ENCODE results near the gene ANO1. TPM values are rescaled to one million over a fixed set of nuclear protein-coding genes. Genes with fewer than 3 reads are reported as not detected.

ANO1 gene
- polyA plus RNA-seq, 1 of the 3 experiments (the other 2 are of a cell fraction) = not detected

GRCh38 chr11:70064008-70064725 is 13.9 kb upstream of the ANO1 start:
- H3K4me2 ChIP-seq = no peak overlapping the region
- no peak for TF ChIP-seq FOXJ3 (CRISPR knock-in tag; IDR thresholded peaks at IDR 0.05)
- TF ChIP-seq GABPA (IDR thresholded peaks at IDR 0.05; ENCODE audit: low read depth) = no peak
- no peak for TF ChIP-seq EP300 (IDR thresholded peaks at IDR 0.05; ENCODE audit: borderline replicate concordance in 1 of 2, low read depth in 1 of 2, low read length in 1 of 2)
- no peak for TF ChIP-seq ELF1 (IDR thresholded peaks at IDR 0.05)
- no peak for TF ChIP-seq JUND (IDR thresholded peaks at IDR 0.05)
- TF ChIP-seq PBX3 (IDR thresholded peaks at IDR 0.05) = no peak
- TF ChIP-seq CTCF (IDR thresholded peaks at IDR 0.05) = no peak
- no peak for TF ChIP-seq NFIC (IDR thresholded peaks at IDR 0.05; ENCODE audit: borderline replicate concordance)
- no peaks in the 10 kb centered on the region for H3K9me2 ChIP-seq
- H3F3A ChIP-seq (replicated peaks; ENCODE audit: insufficient read depth) = no peaks in the 10 kb centered on the region
- no peak overlapping the region for H3K9ac ChIP-seq
- H3K9me3 ChIP-seq = no peaks in the 10 kb centered on the region
- peaks cover 0 to 5% of the 10 kb centered on the region in 2 experiments; a peak in 1 of 4 replicates for H3K4me1 ChIP-seq (ENCODE audit: control insufficient read depth in 1 of 2, insufficient read depth in 2 of 2, low read depth in 1 of 2, low read length in 1 of 2)
- no peaks in the 10 kb centered on the region; the same call in 1 of the 2 replicates for H3K27me3 ChIP-seq (ENCODE audit: insufficient read depth)
- CTCF ChIA-PET = no interaction called here
- no peak overlapping the region for H3K27ac ChIP-seq (ENCODE audit: low read depth in 2 of 2, low read length in 1 of 2)
- DNase-seq = peak; percentile 52
- POLR2A ChIA-PET = no interaction called here
- 49% methylated on average over 9 of the region's 10 CpGs for WGBS (ENCODE audit: low lambda C conversion rate)
- H3K79me2 ChIP-seq (ENCODE audit: insufficient read depth) = no peaks in the 10 kb centered on the region
- no peaks in the 10 kb centered on the region for H3K36me3 ChIP-seq (replicated peaks in 1 of 2; ENCODE audit: control insufficient read depth in 1 of 2, insufficient read depth in 2 of 2, low read length in 1 of 2)
- H3K4me3 ChIP-seq (ENCODE audit: low read depth in 2 of 2, low read length in 1 of 2) = no peak overlapping the region
- no peak overlapping the region for H2AFZ ChIP-seq (ENCODE audit: low read depth)
- no peaks in the 10 kb centered on the region for H4K20me1 ChIP-seq (ENCODE audit: insufficient read depth)

GRCh38 chr11:70064726-70065317 is 13.3 kb upstream of the ANO1 start:
- CTCF ChIA-PET = interaction anchor here (1.2 kb wide), 1 partner anchor 1063 kb away, joined by 3 read pairs; no protein-coding TSS in a partner anchor
- Histone ChIP-seq H3K4me1 (ENCODE audit: control insufficient read depth in 1 of 2, insufficient read depth in 2 of 2, low read depth in 1 of 2, low read length in 1 of 2) (peaks cover 0 to 5% of the 10 kb centered on the region in 2 experiments; a peak in 1 of 4 replicates), H4K20me1 (ENCODE audit: insufficient read depth) (no peaks in the 10 kb centered on the region), H3K9me2 (no peaks in the 10 kb centered on the region), H2AFZ (ENCODE audit: low read depth) (no peak overlapping the region), H3K9ac (no peak overlapping the region), H3K79me2 (ENCODE audit: insufficient read depth) (no peaks in the 10 kb centered on the region), H3K9me3 (no peaks in the 10 kb centered on the region), H3F3A (replicated peaks; ENCODE audit: insufficient read depth) (no peaks in the 10 kb centered on the region), H3K36me3 (replicated peaks in 1 of 2; ENCODE audit: control insufficient read depth in 1 of 2, insufficient read depth in 2 of 2, low read length in 1 of 2) (no peaks in the 10 kb centered on the region), H3K27ac (ENCODE audit: low read depth in 2 of 2, low read length in 1 of 2) (no peak overlapping the region), H3K27me3 (ENCODE audit: insufficient read depth) (no peaks in the 10 kb centered on the region; the same call in 1 of the 2 replicates), H3K4me2 (no peak overlapping the region), H3K4me3 (ENCODE audit: low read depth in 2 of 2, low read length in 1 of 2) (no peak overlapping the region)
- POLR2A ChIA-PET = no interaction called here
- WGBS (ENCODE audit: low lambda C conversion rate) = 48% methylated on average over 4 of the region's 8 CpGs
- DNase-seq = no peak
- no peak for TF ChIP-seq FOSL2 (IDR thresholded peaks at IDR 0.05; ENCODE audit: borderline replicate concordance, low read depth)
- no peak for TF ChIP-seq FOXM1 (IDR thresholded peaks at IDR 0.05; ENCODE audit: low read depth)
- TF ChIP-seq SIN3A (IDR thresholded peaks at IDR 0.05; ENCODE audit: borderline replicate concordance, low read depth, low read length) = no peak
- no peak for TF ChIP-seq ZBTB33 (IDR thresholded peaks at IDR 0.05; ENCODE audit: borderline replicate concordance, low read depth)
- no peak for TF ChIP-seq RFX5 (IDR thresholded peaks at IDR 0.05; ENCODE audit: low read length)
- no peak for TF ChIP-seq TAF1 (IDR thresholded peaks at IDR 0.05; ENCODE audit: borderline replicate concordance, low read depth, low read length)
- TF ChIP-seq NFIC (IDR thresholded peaks at IDR 0.05; ENCODE audit: borderline replicate concordance) = no peak
- TF ChIP-seq USF2 (IDR thresholded peaks at IDR 0.05; ENCODE audit: borderline replicate concordance, low read depth, low read length) = no peak
- TF ChIP-seq RXRA (IDR thresholded peaks at IDR 0.05; ENCODE audit: borderline replicate concordance, low read depth) = no peak
- TF ChIP-seq EZH2phosphoT487 (IDR thresholded peaks at IDR 0.05; ENCODE audit: borderline replicate concordance, low read depth) = no peak
- TF ChIP-seq YY1 (IDR thresholded peaks at IDR 0.05; ENCODE audit: low read depth) = no peak
